ENCODE results near the gene GPR63.
"Not testable (repeated sequence)": the region's sequence is repeated elsewhere in the genome, so short reads cannot be mapped to it uniquely, and the experiment has no call there.

GPR63 gene, protein sequence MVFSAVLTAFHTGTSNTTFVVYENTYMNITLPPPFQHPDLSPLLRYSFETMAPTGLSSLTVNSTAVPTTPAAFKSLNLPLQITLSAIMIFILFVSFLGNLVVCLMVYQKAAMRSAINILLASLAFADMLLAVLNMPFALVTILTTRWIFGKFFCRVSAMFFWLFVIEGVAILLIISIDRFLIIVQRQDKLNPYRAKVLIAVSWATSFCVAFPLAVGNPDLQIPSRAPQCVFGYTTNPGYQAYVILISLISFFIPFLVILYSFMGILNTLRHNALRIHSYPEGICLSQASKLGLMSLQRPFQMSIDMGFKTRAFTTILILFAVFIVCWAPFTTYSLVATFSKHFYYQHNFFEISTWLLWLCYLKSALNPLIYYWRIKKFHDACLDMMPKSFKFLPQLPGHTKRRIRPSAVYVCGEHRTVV

DNA sequence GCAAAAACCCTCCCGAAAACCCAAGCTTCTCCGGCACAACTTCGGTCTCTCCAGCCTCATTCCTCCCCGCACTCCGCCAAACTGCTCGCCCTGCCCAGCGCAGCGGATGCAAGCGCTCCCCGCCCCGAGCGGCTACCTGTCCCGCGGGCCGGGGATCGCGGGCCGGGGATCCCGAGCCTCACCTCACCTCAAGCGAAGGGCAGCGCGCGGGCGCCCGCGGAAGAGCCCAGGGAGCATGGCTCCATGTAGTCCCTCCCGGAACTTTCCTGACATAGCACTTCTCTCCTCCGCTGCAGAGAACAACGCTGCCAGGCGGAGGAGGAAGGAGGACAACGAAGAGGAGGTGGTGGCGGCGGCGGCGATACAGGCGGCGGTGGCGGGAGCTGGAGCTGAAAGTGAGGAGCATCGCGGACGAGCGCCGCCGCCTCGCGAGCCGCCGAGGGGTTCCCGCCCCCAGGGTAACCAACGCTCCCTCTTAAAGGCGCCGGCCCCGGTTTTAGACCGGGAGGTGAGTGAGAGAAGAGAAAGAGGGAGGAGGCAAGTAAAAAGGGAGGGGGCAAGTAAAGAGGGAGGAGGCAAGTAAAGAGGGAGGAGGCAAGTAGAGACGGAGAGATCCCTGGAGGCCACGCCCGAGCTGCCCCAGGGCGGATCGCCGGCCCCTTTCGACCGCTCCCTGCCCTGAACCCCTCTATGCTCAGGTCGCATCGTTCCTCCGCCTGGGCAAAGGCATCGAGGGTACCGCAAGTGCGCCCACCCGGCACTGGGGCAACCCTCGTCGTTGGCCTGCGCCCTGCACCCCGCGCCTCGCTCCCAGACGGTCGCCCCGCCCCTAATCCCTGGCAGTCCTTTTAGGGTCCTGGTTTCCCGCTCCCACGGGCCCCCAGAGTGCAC is at the start of gene GPR63:
TSS of gene GPR63 (minus strand) at position 397 of the 891 bp plus-strand sequence. CDS start 37,746 bp downstream, outside the sequence.
- DNase-seq: peak; percentile 19

DNA sequence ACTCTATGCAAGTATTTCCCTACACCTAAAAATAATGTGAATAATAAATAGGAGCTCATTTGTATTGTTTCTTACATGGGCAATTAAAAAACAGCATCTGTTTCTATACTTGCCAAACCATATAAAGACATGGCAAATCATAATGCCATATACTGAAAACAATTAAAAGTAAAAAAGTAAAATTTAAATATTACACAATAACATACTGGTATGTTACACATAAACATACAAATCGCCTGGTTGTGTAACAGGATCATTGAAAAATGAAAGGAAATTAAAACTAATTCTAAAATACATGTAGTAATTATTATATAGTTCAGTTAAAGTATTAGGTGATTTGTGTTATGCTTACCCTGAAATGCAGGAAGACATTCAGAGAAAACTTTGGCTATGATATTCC is 49.2 kb upstream of the GPR63 start:
- DNase-seq: no peak

DNA sequence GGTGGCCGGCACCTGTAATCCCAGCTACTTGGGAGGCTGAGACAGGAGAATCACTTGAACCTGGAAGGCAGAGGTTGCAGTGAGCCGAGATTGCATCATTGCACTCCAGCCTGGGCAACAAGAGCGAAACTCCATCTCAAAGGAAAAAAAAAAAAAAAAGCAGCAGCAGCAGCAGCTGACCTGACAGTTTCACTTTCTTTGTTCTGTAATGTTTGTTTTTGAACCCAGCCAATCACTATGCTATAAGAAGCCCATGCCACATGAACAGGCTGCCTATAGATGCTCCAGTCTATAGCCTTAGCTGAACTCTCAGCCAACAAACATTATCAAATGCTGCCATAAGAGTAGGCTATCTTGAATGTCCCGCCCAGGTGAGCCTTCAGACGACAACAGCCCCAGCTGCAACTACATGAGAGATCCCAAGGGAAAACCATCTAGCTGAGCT is 47.9 kb upstream of the GPR63 start:
- not testable (repeated sequence) for DNase-seq

DNA sequence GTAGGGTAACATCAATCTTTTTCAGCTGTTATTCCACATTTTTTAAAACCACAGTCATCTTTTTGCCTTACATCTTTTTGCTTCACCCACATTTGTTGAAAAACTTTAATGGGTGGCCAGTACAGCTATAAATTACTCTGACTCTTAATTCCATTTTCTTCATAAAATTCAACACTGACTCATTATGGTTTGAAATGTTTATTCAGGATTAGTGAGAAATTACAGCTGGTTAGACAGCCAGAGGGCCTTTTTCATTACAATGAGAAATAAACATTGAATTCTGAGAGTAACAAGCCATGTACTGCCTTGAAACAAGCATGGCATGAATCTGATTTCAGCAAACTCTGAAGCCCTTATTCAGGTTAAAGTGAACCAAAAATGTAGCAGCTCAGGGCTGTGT is 40.9 kb upstream of the GPR63 start:
- DNase-seq: no peak

DNA sequence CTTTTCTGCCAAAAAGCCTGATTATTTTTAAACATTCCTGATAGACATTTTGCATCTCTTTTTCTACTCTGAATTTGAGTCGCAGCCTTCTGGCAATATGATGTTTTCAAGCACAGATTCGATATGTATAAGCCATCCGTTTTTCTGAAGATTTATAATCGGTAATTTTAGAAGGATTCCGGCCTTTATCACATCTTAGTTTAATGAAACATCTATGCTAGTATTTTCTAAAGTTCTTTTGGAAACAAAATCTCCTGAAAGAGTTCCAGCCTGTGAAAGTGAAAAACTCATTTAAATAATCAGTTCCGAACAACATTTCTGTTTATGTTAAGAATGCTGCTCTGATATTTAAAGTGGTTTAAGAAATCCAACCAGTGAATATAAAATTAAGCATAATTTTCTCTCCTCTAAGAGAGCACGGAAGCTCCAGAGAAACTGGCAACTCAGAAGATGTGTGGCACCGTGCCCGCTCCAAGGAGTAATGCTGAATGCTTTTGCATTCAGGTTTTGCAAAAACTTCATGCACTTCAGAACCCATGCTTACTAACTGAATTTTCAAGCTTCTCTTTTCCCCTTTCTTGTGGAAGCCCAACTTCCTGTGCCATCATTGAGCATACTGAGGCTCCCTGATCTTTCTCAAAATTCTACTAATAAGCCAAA is 39.7 kb upstream of the GPR63 start:
- no peak for DNase-seq

DNA sequence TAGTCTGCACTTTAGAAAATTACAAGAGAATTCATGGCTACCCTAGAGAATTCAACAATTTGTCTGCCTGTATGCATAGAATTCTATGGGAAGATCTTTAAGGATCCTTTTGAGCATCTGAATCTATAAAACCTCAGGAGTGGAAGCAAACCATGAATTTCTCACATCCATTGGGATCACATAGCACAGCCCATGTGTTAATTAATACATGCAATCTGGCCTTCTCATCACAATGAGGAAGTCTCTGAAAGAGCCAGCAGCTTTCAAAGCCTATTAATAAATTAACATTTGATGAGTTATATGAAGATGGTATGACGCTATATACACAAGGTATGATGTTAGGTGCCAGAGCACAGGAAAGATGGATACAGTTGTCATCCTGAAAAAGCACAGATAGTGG is 35.7 kb upstream of the GPR63 start:
- DNase-seq: no peak

DNA sequence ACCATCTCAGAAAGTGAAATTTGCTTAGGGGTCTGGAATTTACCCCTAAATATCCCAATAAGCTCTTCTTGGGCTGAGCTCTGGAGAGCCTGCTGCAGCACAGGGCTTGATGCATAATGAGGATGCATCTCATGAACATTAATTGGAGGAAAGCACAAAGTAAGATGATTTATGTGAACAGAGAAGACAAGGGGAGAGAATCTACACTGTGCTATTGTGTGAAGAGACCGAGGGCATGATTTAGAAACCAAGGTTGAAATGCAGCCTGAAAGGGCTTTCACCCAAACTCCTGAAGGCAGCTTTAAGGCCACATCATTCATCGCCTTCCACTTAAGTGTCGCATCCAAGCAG is 27.8 kb upstream of the GPR63 start:
- no peak for DNase-seq

DNA sequence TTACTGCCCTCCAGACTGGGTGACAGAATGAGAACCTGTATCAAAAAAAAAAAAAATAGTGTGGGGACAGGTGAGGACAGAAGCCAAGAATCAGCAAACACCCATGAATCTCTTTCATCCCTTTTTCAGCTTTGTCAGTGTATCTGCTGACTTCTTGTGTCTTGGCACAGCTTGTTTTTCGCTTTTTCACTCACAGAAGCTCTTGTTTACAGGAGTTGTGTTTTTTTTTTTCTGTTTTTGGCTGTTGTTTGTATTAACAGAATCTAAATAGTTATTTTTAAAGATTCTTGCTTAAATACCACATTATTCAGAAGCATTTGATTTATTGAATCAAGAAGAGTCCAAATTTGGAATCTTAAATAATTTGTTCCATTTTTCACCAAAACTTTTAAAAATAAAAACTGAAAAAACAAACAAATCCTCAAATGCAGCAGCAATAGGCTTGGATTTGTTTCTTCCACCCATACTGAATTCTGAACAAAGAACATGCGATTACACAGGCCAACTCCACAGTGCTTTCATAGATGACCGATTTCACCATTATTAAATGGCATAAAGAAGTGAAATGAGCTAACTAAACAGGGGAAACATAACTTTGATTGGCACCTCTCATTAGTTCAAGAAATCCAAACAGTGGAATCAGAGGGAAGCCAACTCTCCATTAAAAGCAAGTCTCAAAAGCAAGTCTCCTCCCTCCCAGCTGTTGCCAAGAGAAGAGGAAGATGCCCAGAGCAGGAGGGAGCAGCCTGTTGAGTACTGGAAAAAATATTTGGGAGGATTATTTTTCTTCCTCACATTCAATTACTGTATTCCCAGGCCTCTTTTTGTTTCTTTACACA is 27.2 kb upstream of the GPR63 start:
- no peak for DNase-seq

DNA sequence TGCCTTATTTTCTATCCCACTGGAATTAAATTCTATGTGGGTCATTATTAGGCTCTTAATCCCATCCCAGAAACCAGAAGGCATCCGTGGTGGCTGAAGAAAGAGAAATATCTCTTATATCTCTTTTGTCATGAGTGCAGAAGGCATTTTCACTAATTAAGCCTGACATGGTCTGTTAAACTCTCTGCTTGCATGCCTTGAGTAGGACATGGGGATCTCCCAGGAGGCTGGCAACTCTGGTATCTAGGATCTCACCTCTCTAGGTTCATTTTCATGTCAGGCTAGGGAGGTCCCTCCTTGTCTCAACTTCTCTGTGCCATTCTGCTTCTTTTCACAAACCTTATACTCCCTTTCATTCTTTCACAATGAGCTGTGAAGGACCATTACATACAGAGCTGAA is 25.3 kb upstream of the GPR63 start:
- no peak for DNase-seq

DNA sequence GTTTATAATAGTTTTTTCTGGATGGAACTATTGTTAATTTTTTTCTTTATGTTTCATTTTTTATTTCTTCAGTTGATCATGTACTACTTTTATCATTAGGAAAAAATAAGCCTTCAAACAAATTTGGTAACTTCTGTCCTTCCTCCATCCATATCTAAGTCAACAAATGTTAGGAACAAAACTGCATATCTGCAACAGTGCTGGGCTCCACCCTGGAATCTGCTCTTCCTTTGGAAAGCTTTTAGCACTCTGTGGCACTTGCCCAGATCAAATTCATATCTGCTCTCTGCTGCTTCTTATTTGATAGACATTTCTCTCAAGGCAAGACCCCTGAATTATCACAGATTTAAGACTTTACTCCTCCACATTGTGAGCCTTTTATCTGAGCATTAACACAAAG is 24.3 kb upstream of the GPR63 start:
- no peak for DNase-seq

DNA sequence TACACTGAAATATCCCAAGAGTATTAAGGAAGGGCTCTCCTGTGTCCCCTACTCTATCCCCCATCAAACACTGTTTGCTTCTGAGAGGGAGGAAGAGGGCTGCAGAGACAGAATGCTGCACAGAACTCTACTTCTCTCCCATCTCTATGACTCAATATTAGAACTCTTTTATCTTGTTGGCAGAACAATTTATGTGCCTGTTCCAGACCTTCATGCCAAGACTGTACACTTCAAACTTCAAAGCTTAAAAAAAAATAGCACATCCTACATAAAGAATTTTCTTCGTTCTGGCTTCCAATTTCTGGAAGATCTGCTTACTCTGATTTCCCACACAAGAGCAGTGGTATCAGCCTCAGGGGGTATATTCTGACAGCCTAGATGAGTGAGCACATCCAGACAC is 19.6 kb upstream of the GPR63 start:
- DNase-seq: no peak

DNA sequence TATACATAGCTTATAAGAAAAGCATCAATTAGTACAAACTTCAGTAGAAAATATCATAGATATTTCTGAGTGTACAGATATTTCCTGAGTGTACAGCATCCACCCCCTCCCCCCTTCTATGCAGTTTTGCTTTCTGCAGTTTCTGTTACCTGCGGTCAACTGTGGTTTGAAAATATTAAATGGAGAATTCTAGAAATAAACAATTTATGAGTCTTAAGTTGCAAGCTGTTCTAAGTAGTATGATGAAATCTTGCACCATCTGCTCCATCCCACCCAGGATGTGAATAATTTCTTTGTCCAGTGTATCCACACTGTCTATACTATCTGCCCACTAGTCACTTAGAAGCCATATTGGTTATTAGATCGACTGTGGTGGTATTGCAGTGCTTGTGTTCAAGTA is 15.8 kb upstream of the GPR63 start:
- DNase-seq: no peak

DNA sequence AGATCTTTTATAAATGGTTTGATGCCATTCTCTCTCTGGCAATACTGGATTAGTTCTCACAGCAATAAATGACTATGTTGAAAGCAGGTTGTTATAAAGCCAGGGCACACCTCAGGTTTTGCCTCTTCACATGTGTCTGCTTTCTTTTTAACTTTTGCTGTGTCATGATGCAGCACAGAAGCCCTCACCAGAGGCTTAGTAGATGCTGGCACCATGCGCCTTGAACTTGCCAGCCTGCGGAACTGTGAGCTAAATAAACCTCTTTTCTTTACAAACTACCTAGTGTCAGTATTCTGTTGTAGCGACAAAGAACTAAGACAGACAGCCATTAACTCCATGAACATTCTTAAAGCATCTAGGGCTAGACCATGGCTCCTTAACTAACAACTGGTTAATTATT is 15.3 kb upstream of the GPR63 start:
- DNase-seq: no peak

DNA sequence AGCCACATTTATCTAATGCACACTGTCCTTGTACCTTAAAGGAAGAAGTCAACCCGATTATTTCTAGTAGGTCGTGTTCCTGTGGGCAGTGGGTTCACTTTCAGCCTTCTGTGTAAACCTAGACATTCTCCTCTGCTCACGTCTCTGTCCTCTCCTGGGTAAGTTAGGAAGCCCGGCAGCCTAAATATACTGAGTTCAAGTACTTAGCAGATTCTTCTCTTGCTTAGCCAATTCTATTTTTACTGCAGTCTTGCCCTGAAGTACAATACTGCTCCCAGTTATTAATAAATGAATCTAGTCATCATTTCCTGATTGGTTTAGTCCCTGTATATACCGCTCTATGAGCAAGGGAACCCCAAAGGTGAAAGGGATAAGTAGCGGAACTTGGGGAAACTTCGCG is 14.6 kb upstream of the GPR63 start:
- no peak for DNase-seq

DNA sequence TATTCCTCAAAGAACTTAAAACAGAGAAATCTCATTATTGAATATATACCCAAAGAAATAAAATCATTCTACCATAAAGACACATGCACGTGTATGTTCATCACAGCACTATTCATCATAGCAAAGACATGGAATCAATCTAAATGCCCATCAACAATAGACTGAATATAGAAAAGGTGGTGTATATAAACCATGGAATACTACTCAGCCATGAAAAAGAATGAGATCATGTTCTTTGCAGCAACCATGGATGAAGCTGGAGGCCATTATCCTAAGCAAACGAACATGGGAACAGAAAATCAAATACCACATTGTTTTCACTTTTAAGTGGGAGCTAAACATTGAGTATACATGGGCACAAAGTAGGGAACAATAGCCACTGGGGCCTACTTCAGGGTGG is 12.3 kb upstream of the GPR63 start:
- no peak for DNase-seq

DNA sequence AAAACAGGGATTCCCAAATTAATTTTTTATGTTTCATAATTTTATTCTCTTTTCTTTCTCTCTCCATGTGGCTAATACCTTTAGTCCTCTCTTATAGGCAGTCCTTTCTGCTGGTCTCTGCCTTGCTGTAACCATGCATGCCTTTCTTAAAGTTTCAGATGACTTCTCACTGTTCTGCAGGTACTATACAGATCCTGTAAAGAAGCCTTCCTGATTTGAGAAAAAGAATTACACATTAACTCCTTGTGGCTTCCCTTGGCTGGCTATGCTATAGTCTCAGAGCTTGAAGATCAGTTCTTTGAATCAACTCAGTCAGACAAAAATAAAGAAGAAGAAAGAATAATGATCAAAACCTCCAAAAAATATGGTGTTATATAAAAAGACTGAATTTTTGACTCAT is 7.3 kb upstream of the GPR63 start:
- no peak for DNase-seq

DNA sequence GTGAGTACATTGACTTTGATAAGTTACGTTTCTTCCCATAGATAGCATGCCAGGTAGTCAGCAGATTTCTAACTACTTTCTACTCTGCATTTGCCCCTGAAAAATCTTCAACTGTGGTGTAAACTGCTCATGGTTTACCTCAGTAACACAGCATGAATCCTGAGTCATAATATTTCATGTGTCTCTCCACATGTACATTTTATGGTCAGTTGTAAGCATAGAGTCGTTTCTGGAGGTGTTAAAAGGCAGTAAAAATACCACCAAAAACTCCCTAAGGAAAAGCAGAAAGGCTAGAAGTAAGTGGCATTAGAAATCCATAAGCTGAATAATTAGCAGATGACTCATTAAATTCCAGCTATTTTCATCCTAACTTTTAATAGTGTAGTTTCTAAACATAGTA is 4.1 kb upstream of the GPR63 start:
- DNase-seq: no peak

DNA sequence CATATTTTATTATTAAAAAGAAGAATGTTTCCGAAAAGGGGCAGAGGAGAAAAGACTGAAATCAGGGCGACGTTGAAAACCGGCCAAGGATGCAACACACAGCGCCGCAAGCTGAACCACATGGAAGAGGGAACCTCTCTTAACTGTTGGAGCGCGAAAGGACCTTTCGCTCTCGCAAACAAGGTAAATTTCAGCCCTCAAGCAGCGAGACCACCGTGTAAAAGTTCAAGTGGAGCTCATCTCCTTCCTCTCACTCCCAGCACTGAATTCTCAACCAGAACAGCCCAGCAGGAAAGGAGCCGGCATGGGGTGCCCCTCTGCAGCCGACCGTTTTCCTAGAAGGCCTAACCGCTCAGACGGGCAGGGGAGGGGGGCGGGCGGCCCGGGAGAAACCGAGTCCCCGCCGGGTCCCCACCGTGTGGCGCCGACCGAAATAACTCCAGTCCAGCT is 621 bp downstream of the GPR63 start:
- no peak for DNase-seq

DNA sequence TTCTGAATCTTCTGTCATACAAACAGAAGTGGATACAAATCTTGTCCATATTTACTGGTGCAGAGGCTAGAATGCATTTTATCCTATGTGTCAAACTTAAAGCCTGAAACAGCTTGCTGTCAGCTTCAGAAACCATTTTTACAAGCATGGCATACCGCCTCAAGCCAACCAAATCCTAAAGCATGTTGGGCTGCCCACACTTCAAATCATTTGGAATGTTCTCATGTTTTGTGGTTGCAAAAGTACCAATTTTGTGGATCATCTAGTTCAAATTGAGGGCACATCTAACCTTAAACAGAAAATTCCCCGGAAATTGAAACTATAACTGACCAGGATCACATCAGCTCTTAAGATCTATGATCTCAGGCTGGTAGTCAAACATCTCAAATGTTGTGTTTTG is 3.2 kb downstream of the GPR63 start:
- no peak for DNase-seq

DNA sequence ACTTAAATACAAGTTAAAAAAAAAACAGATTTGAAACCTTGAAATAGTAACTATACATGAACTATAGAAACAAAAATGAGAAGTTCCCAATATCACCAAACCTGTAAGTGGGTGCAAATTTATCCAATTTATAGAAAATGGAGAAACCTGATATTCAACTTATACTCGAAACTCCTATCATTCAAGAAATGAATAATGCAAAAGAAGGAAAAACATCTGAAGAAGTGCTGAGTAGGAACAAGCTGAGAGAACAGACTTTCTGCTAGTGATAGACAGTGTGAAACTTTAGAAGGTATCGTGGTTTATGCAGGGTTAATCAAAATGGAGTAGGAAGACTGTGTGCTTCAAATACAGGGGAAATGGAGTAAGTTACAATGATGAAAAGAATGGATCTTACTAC is 4.5 kb downstream of the GPR63 start:
- no peak for DNase-seq

DNA sequence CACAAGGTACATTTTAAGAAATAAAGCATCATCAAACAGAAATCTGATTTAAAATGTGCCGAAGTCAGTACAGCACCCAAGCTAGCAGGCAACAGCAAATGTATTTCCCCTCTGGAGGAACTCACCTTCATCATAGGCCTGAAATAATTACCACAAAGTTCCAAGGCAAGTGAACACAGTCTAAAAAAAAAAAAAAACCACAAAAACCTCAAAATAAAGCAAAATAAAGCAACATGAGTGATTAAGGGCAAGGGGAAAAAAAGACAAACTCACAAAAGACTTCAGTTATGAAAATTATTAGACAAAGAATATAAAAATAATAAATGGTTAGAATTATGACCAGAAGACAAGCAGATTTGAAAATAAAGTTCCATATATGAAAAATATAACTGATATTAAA is 10.4 kb downstream of the GPR63 start:
- DNase-seq: no peak

DNA sequence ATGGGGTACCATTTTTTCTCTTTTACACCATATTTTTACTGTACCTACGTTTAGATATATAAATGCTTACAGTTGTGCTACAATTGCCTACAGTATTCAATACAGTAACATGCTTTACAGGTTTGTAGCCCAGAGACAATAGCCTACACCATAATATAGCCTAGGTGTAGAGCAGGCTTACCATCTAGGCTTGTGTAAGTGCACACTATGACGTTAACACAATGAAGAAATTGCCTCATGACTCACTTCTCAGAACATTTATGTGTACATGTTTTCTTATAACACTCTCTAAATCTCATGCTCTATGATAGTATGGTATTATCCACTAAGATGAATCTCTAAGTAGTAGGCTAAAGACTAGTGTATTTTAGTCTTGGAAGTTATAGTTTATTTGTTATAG is 13.5 kb downstream of the GPR63 start:
- no peak for DNase-seq

DNA sequence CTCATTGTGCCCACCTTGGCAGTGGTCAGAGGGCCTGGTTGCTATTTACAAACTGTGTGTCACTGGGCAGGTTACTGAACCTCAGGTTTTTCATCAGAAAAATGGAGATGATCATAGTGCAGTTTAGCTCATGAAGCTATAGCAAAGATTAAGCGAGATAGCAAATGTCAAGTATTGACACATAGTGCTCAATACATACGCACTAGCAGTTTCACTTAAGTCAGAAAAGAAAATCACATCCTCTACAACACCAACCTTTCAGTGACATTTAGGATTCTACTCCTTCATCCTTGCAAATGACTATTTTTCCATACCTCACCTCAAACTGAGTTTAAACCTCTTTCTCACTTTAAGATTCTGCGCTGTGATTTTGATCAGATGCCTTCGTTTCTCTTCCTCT is 16.2 kb downstream of the GPR63 start:
- DNase-seq: no peak
